HL-60/S4 treated with retinoic acid at 250 ng/mL for 4 days and 3 days (cell line): Measurements from ENCODE around the gene CDH4.

Source experiments
- in situ Hi-C: fragments of 300-500 bp; cut with MboI; formaldehyde crosslinking; loops from 2 replicates; pipeline ENCODE4 v1.7.0; 2022; ENCODE audit warnings: low sequenced_read_pairs

Gene CDH4

DNA sequence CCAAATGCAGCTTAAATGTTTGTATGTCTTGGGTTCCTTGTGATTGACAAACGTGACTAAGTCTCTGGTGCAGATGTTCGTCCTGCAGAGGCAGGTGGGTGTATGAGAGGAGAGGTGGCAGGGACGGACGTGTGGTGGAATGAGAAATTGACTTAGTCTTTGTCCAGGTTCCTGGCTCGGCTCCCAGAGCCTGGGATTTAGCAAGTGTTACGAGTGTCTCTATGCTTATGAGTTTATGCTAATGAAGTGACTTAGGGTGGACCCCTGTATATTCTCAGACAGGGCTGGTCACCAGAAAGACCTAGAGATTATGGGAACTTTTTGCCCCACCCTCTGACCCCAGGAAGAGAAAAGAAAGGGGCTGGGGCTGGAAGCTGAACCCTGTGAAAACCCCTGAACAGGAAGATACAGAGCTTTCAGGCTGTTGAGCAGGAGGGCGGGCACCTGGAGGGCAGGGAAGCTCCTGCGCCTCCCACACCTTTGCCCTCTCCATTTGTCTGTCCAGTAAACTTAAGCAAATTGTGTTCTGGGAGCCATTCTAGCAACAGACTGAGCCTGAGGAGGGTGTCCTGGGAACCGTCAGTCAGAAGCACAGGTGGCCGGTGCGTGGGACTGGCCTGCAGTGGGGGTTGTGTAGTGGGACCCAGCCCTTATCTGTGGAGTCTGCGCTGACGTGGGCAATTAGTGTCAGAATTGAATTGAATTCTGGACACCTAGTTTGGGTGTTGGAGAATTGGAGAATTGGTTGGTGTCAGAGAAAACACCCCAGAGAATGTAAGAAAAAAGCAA, 362.1 kb downstream of the CDH4 start:
- in situ Hi-C loops, result no loop called here

DNA sequence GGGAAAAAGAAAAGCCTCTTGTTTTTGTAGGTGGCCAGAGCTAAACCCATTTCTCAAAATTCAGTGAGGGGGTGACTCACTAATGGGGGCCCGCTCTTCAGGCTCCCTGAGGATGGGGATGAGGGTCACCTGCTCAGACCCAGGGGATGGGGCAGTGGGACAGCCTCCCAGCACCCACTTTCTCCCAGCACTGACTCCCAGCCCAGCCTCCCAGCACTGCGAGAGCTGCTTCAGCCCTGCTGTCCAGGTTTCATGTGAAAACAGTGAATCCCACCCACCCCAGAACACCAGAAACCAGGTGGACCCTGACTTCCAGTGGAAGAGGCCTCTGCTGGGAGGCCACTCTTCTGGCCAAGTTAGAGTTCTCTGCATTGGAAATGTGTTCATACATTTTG, 362.6 kb downstream of the CDH4 start:
- in situ Hi-C loops, result no loop called here

DNA sequence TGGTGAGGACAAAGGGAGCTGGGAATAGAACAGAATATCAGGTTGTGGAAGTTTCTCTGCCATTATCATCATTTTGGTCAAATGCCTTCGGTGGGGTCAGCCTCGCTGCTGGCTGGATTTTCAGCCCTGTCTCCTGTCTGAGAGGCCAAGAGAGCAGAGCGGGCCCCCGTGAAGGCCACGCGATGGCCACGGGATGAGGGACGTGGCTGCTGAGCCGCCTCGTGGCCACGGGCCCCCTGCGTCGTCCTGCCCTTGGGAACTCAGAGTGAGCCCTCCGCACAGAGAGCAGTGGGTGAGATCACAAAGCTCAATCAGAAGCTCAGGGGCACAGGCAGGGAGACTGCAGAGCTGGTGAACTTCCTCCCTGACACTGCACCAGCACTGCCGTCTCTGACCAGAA, 363.7 kb downstream of the CDH4 start:
- in situ Hi-C loops, result no loop called here

DNA sequence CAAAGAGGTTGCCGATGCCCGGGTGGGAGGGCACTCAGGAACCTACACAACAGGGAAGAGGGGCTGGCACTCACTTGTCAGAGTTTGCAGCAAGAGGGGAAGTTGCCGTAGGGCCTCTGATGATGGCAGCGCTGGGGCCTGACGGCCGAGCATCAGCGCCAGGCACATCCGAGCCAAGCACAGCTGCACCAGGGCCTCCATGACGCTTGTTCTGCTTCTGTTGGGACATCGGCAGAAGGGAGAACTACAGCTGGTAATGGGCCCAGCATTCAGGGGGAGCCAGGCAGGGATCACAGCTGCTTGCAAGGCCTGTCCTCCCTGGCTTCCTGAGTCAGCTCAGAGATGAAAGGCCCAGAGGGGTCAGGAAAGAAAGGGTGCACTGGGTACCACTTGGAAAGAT, 367.7 kb downstream of the CDH4 start:
- in situ Hi-C loops, result no loop called here

DNA sequence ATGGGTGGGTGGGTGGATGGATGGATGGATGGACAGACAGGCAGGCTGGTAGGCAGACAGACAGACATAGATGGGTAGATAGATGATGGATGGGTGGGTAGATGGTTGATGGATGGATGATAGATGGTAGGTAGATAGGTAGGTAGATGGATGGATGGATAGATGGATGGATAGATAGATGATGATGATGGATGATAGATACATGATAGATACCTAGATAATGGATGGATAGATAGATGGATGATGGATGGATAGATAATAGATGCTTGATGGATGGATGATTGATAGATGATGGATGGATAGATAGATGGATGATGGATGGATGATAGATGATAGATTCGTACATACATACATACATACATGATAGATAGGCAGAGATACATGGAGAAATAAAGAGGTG, 368.1 kb downstream of the CDH4 start:
- in situ Hi-C loops, result no loop called here

DNA sequence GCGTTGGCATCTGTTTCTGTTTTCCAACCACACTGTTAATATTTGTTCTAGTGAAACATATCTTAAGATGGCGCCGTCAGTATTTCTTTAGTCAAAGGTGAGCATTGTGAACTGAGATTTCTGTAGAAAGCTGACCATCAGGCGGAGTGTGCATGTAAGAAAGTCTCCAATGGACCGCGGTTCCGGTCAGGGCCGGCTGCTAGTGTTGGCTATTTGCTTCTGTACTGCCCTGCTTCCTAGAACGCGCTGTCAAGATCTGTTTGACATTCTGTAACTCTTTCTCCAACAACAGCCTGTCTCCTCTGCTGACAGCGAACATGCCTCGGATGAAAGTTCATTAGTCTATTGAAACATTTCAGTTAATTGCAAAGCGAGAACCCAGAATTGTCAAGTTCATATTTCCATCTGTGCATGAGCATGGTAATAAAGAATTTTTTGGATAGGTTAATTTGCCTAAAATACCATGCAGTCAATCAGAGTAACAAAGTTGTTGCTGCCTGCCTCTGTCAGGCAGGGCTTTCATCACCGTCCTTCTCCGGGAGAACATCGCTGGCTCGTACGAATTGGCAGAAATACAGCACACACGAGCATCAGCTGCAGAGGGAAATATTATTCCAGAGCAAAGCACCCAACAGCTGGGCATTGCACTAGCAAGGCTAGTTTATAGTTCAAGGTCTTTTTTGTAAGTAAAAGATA, 369.1 kb downstream of the CDH4 start:
- in situ Hi-C loops, result no loop called here

DNA sequence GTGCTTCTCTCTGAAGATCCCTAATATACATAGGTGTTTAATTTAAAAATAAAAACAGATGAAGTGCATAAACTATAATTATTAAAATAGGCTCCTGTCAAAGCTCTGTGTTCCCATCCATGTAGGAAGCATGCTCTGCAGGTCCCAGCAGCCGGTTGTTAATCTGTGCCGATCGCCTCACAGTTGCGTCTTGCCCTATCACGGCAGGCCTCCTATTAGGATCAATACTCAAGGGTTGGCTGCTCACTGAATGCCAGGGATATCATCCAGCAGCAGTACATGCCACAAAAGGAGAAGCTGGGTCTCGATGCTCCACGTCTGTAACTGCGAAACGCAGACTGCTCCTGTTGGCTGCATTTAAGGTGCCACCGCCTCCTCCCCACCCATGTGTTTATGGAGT, 369.8 kb downstream of the CDH4 start:
- in situ Hi-C loops, result no loop called here

DNA sequence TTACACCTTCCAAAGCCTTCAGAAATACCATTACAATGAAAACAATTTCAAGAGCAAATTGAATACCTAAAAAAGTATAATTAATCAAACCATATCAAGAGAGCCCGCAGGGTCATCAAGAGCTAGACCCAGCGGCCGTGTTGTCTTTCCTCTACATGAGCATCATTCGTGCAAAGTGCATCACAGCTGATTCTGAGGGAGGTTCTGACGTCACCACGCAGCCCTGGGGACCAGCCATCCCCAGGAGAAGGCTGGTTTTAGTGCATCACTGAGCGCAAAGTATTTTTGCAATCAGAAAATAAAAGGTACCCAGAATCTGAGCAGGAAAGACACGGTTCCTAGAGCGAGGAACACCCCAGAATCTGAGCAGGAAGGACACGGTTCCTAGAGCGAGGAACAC, 371.4 kb downstream of the CDH4 start:
- in situ Hi-C loops, result no loop called here

DNA sequence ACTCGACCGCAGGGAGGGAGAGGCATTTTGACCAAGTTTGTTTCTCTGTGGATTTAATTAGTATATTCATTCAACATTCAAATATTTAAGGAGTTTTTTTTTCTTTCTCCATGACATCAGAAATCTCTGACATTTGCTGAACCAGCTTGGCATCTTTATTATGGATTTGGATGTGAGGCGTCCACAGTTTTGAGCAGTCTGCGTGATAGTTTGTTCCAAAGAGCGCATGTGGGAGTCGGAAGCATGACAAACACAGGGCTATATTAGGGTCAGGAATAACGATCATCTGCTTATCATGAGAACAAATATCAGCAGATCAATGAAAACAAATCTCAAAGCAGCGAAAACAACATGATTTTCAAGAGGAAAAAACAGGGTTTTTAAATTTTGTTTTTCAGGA, 373.2 kb downstream of the CDH4 start:
- in situ Hi-C loops, result no loop called here

DNA sequence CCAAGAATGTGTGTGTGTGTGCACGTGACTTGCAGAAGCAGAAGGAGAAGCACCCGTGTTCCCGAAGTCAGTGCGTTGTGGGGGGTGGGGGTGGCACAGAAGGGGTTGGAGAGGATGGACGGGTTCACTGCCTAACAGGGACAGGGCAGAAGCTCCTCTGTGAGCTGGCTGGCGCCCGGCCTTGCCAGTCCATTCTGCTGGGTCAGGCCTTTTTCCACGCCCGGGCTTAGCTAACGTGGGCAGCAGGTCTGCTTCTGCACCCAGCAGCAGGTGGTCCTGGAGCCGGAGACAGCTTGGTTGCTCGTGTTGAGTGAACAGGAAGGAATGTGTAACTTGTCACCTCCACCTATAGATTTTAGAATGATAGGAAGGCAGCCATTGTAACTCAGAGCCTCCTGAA, 374.4 kb downstream of the CDH4 start:
- in situ Hi-C loops, result no loop called here

DNA sequence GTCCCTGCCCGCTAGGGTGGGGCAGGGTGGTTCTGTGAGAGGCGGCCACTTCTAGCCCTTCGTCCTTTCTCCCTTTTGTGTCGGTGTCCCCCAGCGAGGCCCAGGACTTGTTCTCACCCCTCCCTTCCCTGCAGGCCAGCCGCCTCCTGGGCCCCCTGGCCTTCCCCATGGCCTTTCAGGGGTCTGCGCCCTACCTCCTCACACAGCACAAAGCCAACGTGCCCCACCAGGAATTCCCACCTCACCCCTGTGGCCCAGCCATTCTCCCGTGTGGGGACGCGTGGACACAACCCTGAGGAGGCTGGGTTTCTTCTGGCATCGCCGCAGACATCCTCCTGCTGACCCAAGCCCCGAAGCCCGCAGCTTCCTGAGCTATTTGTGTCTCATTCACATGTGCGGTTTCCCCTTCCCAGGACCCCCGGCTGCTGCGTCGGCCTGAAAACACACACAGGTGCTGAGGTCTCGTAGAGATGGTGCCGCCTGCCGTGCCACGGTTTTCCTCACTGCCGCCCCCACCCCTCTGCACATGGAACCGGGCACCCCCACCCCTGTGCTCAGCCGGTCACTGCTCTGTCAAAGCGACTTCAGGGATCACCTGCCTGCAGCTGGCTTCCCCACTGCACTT, 375.8 kb downstream of the CDH4 start:
- in situ Hi-C loops, result no loop called here

DNA sequence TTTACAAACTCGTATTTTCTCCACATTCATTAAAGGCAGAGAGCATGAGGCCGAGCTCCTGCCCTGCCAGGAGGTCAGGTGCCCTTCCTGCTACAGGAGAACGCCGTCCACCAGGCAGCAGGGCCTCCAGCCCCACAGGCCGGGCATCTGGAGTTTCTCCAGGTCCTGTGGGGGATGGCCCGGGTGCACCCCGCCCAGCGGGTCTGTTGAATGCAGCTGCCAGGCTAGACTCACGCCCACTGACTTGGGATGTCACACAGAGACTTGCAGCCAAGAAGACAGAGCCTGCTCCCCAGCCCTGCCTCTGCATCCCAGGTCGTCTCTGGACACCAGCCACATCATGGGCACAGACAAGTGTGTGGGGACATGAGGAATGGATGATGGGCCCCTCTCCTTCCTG, 376.4 kb downstream of the CDH4 start:
- in situ Hi-C loops, result no loop called here

DNA sequence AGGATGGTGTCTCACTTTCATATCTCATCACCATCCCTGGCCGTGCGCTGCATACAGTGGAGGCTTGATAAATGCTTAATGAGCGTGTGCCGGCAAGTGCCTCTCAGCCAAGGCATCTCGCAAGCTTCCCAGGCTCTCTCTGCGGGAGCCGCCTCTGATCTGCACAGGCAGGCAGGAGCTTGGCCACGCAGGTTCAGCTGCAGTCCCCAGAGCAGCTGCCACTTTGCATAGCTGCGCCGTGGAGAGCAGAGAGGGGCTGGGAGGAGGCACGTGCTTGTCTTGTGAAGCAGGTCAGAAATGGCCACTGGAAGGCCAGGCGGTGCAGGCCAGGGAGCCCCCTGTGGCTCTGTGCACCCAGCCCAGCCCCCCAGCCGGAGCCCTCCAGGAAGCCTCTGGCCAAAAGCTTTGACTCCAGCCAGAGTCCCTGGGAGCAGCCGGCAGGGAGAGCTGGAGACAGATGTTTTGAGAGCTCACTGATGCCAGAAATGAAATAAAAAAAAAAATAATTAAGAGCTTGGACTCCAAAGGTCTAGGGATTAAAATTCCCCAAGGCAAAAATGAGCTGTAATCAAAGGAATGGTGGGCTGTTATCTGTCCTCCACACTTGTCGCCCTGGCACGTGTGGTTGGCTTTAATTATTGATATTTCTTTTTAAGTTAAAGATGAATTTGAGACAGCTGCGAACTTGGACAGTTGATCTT, 377.0 kb downstream of the CDH4 start:
- in situ Hi-C loops, result no loop called here

DNA sequence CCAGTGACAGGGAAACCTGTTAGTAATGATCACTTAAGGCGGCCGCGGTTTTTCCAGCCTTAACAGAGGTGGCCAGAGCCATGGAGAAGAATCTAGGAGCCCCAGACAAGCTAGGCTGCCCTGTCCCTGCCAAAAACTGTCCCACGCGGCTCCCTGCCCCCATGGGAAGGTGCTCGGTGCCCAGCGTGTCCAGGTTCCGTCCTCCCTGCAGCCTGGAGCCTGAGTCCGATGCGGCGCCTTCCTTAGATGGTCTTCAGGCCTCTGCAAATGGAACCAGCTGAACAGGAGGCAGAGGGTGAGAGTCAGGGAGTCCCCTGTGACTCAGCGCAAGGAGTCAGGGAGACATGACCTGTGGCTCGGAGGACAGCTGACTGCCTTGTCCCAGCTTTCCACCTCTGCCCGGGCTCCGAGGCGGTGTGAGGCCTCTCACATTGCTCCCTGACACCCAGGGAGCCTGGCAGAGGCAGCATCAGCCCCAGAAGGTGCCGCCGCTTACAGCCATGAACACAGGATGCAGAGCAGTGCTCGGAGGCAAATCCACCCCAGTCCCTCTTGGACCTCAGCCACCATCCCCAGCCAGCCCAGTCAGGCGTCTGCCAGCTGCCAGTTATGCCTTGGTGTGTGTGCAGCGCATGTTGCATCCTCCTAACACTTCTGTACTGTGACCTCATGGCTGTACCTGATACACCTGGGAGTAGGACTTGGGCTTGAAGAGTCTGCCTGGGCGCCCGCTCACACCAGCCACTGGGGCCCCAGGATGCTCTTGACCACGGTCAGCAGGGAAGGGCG, 377.7 kb downstream of the CDH4 start:
- in situ Hi-C loops, result no loop called here

DNA sequence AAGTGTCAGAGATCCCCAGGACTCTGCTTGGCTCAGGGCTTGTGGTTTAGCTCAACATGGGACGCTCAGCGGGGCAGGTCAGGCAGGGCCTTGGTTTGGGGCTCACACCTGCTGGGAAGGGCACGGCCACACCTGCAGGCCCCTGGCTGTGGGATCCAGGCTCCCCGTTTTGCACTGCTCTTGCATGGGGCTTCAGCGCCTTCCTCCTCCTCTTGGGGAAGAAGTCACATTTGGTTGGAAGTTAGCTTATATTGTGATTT, 378.3 kb downstream of the CDH4 start:
- in situ Hi-C loops, result no loop called here

DNA sequence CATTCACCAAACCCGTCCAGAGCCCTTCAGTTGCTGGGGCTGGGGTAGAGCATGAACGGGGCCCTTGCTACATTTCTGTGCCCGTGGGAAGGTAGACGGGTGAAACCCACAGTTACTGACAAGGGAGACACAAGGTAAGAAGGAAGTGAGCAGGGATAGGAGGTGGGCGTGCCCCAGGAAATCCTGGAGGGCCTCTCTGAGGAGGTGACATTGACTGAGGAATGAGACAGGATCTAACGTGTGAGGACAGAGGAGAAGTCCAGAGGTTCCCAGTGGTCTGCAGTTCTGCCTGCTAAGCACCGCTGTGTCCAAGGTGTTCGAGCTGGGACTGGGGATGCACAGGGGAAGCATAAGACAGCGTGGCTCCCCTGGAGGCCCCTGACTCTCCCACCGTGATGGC, 378.8 kb downstream of the CDH4 start:
- in situ Hi-C loops, result no loop called here

DNA sequence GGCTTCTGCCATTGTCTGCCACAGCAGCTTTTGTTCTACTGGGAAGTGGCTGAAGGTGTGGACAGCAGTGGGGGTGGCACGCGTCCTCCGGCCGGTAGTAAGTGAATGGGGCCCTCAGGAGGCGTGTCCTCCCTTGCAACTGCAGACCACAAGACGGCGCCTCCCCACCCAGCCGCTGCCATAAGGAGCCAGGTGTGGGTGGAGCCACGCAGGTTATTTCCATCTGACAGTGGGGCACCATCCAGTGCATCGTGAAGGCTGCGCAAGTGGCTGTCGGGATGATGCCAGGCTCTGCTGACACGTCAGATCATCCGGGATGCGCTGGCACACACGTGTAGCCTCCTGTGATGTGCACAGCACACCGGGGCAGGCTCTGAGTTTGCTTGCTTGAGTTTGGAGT, 379.7 kb downstream of the CDH4 start:
- in situ Hi-C loops, result no loop called here

DNA sequence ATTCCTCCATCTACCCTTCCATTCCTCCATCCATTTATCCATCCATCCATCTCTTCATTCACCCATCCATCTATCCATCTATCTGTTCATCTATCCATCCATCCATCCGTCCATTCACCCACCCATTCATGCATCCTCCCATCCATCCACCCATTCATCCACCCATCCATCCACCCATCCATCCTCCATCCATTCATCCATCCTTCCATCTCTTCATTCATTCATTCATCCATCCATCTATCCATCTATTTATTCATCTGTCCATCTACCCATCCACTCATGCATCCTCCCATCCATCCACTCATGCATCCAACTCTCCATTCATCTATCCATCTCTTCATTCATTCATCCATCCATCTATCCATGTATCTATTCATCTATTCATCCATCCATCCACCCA, 380.9 kb downstream of the CDH4 start:
- in situ Hi-C loops, result no loop called here

DNA sequence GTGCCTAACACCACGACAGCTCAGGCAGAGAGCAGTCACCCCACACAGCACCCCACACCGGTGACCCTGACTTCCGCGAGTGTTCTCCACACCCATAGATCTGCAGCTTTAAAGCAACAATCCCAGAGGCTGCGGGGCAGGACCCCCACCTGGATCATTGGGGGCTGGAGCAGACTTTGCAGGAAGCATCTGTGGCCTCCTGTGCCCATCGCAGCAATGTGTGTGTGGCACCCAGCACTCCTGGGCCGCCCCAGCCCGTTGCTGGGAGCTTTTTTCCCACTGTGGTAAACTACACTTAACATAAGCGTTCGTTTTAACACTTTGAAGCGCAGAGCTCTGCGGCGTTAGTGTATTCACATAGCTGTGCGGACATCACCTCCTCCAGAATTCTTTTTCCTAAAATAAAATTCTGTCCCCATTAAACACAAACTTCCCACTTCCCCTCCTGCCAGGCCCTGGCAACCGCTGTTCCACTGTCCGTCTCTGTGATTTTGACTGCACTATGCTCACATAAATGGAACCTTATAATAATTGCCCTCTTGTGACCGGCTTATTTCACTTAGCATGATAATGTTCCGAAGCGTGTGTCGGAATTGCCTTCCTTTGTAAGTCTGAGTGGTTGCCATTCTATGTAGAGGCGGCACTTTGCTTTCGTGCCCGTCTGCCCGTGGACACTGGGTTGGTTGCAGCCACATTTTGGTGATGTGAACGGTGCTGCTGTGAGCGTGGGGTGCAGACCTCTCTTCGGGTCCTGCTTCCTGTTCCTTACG, 382.5 kb downstream of the CDH4 start:
- in situ Hi-C loops, result no loop called here

DNA sequence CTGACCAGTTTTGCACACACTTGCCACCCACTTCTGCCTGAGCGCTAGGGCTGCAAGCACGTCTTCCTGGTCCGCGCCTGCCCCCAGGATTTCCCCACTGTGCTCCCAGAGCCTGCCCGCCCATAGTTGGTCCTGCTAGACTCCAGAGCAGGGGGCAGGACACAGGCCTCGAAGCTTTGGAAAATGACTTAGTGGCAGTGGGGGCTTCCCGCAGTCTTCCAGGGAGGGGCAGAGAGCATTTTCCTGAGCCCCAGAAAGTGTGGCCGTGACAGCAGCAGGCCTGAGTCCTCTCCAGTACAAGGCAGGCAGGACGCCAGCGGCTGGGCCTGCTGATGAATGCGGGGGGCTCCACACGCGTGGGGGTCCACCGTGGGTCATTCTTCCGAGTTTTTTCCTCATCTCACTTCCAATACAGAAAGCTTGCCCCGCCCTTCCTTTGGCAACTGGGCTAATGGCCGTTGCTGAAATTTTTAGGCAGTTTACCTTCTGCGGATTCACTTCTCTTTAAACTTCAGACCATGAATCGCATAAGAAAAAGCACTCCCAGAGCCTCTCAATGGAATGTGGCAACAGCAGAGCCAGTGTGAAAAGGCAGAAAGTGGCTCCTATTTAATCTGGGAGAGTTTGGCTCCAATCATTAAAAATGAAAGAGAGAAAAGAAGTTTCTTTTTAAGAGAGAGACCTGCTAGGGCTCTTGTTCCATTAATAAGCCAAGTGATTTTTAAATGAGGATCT, 383.8 kb downstream of the CDH4 start:
- in situ Hi-C loops, result no loop called here
